HuH-7 (cell line): Measurements from ENCODE around the gene IGF2BP2.
"Not testable (repeated sequence)": the region's sequence is repeated elsewhere in the genome, so short reads cannot be mapped to it uniquely, and the experiment has no call there.

Experiments used
- DNase-seq: peaks from one replicate; pipeline ENCODE4 v3.0.0; 2011; ENCODE audit warnings: low spot score

The IGF2BP2 gene

DNA sequence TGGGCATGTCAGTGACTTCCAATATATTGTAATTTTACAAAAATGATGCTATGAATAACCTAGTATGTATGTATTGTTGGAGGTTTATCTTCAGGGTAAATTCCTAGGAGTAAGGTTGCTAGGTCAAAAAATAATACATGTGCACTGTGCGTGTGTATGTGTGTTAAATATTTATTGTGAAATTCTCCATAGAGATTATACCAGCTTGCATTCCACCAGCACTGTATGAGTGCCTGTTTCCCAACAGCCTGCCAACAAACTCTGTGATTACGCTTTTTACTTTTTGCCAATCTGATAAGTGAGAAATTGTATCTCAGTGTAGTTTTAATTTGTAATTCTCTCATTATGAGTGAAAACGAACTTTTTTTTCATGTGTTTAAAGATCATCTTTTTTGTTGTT, 12.6 kb upstream of the IGF2BP2 start:
- DNase-seq, result no peak

DNA sequence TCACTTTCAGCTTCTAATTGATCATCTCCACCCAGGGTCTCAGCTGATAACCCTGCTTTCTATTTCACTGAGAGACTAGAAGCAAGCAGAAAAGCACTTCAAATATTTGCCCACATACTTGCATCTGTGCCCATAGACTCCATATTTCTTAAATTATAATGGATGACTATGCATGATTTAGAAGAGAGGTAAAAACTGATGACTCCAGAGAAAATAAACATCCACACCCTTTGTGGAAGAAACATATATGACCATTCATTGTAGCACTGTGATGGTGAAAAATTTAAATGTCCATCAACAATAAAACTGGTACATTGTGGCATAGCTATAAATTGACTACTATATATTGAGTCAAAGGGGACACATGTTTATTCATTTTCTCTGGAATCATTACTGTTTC, 7.1 kb upstream of the IGF2BP2 start:
- no peak for DNase-seq

DNA sequence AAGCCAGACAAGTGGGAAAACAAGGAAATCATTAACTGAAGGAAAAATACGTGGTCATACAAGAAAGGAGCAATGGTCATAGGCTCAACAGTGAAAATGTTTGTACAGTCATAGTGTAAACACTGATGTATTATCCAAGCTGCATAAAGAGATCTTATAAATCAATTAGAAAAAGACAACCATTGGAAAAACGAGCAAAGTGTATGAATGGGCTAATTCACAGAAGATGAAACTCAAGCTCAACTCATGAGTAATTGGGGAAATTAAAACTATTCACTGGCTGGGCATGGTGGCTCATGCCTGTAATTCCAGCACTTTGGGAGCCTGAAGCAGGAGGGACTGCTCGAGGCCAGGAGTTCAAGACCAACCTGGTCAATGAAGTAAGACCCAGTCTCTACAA, 6.4 kb upstream of the IGF2BP2 start:
- DNase-seq, result no peak

DNA sequence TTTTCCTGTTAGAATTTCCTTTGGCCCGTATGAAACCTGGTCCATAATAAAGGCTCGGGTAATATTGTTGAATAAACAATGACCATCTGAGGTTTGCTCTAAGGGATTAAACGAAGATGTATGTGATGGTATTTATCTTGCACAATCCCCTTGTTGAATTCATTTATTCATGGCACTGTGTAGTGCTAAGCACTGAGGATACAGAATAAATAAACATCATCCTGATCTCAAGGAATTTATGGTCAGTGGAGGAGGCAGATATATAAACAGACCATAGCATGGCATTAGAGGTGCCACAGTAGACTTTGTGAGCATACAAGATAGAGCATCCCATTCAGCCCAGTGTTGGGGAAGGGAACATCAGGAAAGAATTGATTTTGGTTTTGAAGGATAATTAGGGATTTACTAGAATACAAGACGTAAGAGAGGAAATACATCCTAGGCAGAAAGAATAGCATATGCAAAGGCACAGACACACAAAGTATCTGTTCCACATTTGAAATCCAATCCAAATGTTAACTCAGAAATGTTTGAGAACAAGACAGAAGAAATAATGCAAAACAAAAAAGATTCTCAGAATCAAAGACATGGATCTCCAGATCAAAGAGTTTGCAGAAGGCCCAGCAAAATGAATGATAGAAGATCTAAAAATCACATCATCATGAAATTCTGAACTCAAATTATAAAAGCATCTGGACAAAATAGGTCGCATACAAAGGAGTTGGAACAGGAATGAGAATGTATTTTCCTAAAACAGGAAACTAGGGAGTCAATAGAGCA, 5.4 kb upstream of the IGF2BP2 start:
- no peak for DNase-seq

DNA sequence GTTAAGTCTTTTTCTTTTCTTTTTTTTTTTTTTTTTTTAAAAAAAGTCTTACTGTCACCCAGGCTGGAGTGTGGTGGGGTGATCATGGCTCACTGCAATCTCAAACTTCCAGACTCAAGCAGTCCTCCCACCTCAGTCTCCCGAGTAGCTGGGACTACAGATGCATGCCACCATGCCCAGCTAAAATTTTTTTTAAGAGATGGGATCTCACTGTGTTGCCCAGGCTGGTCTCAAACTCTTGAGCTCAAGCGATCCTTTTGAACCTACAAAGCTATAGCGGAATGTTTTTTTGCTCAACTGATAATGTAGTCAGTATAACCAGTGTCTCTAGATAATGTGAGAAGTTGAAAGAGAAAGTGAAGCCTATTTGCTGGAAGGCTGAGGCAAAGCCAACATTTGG, 3.9 kb upstream of the IGF2BP2 start:
- DNase-seq, result no peak

DNA sequence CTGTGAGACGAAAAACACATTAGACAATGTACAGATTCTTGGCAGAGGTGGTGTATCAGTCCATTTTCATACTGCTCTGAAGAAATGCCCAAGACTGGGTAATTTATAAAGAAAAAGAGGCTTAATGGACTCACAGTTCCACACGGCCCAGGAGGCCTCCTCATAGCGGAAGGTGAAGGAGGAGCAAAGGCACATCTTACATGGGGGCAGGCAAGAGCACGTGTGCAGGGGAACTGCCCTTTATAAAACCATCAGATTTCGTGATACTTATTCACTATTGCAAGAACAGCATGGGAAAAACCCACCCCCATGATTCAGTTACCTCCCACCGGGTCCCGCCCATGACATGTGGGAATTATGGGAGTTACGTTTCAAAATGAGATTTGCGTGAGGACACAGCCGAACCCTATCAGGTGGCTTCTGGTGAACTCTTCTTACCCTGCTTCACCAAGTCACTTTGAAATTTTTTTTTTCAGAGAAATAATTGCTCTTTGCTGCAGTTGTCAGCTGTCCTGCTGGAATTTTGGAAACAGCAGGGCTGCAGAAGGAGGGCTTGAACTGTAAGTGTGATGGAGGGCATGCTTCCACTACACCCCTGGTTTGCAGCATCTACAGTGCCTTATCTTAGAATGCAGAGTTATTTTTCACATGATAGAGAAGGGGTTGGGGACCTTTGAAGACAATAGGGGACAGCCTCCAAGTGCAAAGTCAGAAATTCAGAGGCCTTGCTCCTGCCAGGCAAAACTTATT, 2.9 kb upstream of the IGF2BP2 start:
- DNase-seq, result no peak

DNA sequence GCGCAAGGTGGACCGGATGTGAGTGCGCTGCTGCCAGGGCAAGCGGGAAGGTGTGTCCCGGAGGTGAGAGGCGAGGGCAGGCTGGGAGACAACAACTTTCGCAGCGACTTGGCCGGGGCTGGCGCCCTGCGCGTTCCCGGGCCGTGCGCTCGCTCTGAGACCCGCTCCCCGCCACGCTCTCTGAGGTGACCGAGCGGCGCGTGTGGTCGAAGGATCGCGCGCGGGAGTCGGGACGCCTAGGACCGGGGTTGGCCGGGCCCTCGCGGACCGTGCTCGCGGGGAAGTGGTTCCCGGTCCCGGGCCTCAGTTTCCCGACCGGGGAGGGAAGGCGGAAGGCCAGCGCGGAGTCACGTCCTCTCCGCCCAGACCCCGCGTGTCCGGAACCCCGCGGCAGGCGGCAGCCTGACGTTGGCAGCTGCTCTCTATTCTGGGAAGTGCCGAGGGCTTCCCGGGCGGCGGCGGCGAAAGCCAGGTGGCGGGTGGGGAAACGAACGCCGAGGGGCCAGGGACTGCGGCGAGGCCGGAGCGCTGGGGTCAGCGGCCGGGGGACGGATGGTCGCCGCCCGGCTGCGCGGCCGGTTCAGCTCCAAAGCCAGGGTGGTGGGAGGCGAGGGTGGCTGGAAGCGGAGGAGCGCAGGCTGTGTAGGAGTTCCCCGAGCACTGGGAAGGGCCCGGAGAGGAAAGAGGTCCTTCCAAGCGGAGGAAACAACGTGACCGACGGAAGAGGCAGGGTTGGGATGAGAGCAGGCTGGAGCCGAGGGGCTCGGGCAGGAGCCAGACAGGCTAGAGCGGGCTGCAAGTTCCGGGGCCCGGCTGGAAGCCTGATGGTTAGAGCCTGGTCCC, 1.0 kb upstream of the IGF2BP2 start:
- DNase-seq, result peak; percentile 66

DNA sequence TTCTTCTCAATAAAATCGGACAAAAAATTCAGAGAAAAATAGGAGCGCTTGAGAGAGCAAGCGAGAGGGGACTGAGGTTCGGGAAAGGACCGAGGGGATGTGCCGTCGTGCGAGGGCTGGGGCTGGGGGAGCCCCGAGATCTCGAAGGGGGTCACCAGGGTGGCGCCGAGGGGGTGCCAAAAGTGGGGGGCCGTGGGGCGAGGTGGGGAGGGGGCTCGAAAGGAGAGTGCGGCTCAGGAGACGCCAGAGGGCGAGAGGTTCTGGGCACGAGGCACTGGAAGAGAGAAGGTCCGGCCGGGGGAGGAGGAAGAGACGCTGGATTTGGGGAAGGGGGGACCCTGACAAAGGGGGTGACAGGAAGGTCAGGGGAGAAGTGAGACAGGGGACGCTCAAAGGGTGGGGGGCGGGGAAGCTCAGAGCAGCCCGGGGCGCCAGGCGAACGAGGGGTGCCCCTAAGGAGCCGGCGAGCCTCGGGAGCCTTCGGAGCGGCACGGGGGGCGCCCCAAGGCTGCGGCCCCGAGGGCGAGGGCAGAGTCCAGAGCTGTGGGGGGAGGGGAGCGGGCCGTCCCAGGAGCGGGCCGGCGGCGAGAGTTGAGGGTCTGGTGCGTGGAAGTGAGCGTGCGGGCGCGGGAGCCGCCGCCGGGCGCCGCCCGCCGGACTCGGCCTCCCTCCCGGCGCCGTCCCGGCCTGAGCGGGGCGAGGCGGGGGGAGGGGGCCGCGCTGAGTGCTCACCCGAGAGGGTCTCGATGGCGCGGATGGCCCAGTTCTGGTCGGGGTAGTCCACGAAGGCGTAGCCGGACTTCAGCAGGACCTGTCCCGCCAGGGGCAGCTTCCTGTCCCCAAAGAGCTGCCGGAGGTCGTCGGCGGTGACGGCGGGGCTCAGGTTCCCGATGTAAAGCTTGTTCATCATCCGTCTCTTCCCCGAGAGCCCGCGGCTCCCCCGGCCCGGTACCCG, 514 bp downstream of the IGF2BP2 start:
- peak; percentile 36 for DNase-seq

DNA sequence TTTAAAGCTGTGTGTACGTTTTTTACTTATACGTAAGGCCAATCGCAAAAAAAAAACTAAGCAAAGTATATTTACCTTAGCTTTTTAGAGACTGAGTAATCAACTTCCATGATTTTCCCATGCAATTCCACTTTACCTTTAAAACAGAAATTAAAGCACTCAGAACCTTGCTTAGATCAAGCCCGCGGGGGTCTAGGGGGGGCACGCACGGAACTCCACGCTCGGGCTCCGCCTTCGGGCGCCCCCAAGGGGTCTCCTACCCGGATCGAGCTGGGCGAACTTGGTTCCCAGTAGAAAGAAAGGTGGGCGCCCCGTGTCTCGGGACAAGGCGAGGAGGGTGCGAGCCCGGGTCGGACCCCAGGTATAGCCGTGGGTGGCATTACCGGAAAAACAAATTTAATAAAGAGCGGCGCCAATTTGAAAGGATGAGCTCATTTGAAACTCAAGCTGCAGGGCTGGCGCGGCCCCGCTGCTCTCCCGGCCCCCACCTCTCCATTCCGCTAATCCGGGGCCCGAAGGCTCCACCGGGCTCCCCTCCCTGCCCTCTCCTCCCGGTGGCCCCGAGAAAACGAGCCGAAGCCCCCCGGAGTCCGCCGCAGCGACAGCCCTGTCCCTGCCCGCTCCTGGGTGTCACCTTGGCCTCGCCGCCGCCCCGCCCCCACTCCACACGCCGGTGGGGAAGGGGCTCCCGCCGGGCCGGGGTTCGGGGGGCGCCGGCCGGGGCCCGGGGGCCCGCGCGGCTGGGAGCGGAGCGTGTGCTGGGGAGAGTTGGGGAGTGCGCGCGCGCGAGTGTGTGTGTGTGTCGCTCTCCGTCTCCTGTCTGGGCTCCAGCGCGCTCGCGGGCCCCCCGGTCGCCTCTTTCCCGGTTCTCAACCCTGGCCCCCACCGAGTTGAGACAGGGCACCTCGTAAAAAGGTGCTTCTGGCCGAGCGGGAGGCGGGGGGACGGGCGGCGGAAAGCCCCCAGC, 1.5 kb downstream of the IGF2BP2 start:
- DNase-seq, result peak; percentile 37

DNA sequence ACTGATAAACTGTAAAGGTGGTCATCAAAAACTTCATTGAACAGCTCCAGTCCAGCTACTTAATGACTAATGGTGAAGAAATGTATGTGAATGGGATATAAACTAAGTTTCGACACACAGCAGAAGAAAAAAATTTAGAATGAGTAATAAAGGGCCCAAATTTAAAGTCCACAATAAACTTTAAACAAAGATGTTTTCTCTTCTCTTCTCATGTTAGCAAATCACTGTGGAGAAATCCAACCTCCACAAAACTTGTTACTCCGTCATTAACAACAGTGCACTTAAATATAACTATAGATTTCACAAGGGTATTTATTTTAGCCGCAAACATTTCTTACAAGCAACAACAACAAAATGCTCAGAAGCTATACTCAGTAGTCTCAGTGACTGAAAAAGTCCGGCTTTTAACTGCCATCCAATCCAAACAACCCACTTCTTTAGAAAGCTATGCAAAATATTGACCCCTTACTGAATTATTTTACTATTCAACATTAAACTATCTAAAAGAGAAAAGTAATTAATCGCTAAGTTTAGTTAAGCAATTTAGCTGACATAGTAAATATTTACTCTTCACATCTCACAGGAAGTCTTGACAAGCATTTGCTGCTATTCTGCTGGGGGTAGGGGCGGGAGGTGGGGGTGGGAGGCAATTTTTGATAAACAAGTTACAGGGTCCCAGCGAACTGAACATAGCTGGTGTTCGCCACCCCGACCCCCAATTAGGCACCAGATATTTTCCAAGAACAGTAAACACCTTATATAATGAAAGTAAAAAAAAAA, 2.4 kb downstream of the IGF2BP2 start:
- DNase-seq, result peak; percentile 24

DNA sequence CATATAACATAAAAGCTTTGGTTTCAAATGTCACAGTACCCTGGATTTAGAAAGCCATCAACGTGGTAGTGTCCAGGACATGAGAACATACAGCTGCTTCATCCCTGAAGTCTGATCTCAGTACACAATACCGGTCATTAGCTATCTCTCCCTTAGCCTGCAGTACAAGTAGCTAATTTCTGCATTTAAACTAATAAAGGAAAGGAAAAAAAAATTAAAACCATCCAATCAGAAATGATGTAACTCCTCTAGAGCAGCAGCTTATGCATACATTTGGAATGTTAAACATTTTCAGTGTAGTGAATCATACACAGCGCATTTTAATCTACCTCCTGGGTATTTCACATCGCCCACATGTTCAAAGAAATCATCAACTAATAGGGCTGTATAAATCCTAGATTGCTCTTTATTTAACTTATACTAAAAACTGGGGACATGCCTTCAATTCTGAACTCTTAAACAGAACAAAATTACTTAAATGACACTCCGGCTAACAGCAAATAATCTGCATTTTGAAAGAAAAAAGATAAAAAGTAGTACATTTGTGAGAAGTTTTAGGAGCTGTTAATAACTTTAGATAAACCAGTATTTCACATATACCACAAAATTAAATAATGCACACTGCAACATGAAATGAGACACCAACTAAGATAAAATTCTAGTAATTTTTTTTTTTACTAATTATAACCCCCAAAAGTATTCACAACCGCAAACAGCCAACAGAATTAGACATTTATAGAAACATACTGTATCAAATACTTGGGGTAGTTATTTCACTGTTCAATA, 3.7 kb downstream of the IGF2BP2 start:
- DNase-seq, result no peak

DNA sequence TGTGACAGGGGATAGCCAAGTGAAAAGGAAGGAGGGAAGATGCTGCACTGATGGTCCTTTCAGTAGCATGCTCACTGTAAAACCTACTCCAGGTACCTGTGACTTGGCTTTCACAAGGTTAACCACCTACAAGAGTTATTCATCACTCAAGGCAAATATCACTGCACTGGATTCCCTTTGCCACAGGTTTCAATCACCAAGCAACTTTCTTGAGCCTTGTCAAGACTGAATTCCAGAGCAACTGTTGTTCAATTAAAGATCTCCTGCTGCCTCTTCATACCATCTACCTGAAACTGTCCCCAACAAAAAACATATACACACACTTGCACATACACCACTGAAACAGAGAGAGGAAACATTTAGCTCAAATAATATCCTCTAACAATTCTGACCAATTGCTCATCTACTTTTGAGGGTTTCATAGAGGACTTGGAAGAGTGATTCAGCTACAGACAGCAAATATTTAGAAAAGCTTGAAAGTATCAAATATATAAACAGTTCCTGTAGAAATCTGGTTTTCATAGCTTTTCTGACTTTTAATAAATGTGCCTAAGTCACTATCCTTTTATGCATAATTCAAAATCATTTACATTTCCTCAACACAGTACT, 6.5 kb downstream of the IGF2BP2 start:
- DNase-seq, result no peak

DNA sequence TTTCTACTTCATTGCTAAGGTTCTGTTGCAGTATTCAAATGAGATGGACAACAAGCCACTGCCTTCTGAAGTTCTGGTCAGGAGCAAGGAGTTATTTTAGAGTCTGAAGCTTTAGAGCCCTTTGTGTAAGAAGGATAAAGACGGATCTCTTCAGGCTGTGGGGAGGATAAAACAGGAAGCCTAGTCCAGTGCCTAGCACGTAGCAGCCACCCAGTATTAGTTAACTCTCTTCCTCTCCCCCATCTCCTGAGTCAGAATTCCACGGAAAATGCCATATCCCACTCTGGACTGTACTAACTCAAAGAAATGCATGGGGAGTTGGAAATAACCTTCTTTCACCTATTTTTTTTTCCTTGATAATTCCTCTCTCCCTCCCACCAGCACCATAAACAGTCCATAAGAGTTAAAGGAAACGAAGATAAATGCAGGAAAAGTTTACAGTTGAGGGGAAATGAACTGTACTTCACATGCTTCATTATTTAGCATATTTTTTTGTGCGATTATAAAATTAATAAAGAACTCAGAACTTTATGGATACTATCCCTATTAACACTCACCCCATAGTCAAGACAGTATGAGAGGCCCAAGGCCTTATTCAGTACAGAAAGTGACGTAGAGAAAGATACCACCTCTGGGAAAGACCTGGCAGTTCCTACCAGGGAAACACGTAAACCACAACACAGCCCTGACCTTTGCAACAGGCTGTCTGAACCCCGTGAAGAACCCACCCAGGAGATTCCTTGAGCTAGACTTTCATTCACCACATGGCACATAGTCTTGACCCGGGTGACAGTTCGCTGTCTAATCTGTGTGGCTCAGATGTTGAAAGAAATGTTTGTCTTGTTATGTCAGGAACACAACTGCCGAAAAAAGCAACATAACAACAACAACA, 9.2 kb downstream of the IGF2BP2 start:
- no peak for DNase-seq

DNA sequence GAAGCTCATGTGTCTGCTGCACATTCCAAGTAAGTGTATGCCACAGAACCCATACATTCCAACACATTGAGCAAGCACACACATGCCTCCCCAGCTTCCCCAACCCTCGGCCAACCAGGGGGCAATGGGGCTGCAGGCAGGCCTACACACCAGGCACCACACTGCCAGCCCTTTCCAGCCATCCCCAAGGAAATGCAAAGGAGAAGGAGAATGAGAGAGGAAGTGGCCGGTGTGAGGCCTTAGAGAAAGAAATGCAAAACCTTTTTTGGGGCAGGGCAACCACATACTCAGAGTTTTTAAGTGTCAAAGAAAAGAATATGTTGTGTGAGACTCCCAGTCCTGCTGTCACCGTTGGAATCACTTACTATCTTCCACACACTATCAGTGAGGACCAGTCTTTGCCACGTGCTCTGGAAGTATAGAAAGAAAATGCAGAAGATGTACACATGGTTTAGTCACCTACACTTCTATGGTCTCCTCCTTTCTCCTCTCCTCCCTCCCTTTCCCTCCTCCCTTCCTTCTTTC, 11.1 kb downstream of the IGF2BP2 start:
- DNase-seq, result no peak

DNA sequence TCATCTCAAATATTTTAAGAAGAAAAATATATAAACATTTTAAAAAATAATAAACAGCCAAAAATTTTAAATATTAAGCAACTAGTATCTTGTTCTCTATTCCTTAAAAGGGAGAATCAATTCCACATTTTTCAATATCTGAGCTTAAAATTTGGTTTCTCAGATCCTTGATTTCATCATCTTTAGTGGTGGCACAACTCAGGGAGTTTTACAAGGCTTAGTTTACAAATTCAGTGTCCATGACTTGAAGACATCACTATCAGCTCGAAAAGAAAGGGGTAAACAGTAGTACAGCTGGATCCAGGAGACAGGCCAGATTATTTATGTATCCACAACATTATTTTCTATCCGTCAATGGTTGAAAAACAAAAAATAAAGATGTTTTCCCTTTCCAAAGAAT, 11.6 kb downstream of the IGF2BP2 start:
- no peak for DNase-seq

DNA sequence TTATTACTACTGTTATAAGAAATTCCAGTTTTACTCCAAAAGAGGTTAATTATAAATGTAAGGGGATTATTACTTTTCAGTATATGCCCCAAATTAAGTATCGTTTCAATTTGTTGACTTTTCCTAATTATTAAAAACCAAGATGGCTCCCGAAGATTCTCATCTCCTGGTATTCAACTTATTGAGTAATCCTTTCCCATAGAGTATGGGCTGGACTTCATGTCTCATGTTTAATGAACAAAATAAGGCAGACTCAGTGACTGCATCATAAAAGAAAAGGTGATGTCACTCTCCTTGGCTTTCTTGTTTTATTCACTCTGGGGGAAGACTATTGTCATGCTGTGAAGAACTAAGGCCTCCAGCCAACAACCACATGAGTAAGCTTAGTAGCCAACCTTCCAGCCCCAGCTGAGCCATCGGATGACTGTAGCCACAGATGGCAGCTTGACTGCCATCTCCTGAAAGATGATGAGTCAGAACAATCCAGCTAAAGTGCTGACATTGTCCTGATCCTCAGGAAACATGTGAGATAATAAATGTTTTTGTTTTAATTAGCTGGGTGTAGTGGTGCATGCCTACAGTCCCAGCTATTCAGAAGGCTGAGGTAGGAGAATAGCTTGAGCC, 17.3 kb downstream of the IGF2BP2 start:
- no peak for DNase-seq

DNA sequence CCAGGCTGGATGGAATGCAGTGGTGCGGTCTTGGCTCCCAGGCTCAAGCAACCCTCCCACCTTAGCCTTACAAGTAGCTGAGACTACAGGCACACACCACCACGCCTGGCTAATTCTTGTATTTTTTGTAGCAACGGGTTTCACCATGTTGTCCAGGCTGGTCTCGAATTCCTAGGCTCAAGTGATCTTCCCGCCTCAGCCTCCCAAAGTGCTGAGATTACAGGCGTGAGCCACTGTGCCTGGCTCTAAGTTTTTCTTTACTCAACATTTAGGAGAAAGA, 26.1 kb downstream of the IGF2BP2 start:
- DNase-seq, result not testable (repeated sequence)
